ACC112 (cell line): ENCODE results near the gene ZNF672.
A peak's percentile ranks its signal among the peaks of the same experiment; 100 is the strongest.
"Not testable (repeated sequence)": the region's sequence is repeated elsewhere in the genome, so short reads cannot be mapped to it uniquely, and the experiment has no call there.

ENCODE experiments used
- H2AFZ ChIP-seq: fragments of 200-600 bp; sonication (generic); one replicate; pipeline ENCODE4 v1.6.0; 2017; ENCODE audit warnings: antibody characterized with exemption, low read length; ENCODE audit not compliant: unreplicated experiment
- H3K27ac ChIP-seq: fragments of 200-600 bp; sonication (generic); 2 replicates; pipeline ENCODE4 v1.5.1; 2014; ENCODE audit warnings: low read depth, mild to moderate bottlenecking, antibody characterized with exemption, low read length, moderate library complexity
- H3K27me3 ChIP-seq: fragments of 200-600 bp; sonication (generic); 2 replicates; pipeline ENCODE4 v1.6.1; 2014; ENCODE audit warnings: mild to moderate bottlenecking, antibody characterized with exemption, low read length, moderate library complexity, mixed read lengths; ENCODE audit not compliant: insufficient read depth
- H3K36me3 ChIP-seq: fragments of 200-600 bp; sonication (generic); 2 replicates; pipeline ENCODE4 v1.6.1; 2016; ENCODE audit warnings: mild to moderate bottlenecking, antibody characterized with exemption, low read length, moderate library complexity, mixed read lengths; ENCODE audit not compliant: insufficient read depth
- H3K4me1 ChIP-seq: fragments of 200-600 bp; sonication (generic); one replicate; pipeline ENCODE4 v1.6.1; 2016; ENCODE audit warnings: low read length, mixed read lengths; ENCODE audit not compliant: insufficient read depth, unreplicated experiment, control insufficient read depth
- H3K4me3 ChIP-seq: fragments of 200-600 bp; sonication (generic); 2 replicates; pipeline ENCODE4 v1.5.1; 2014; ENCODE audit warnings: mild to moderate bottlenecking, low read depth, low read length
- H3K79me2 ChIP-seq: fragments of 200-600 bp; sonication (generic); one replicate; pipeline ENCODE4 v1.6.0; 2016; ENCODE audit warnings: low read length; ENCODE audit not compliant: control insufficient read depth, unreplicated experiment, insufficient read depth

Gene ZNF672

GRCh38 chr1:248862998-248863881 is 25.2 kb downstream of the ZNF672 start:
- peaks cover 8% of the 10 kb centered on the region for H3K4me1 ChIP-seq
- peaks cover 2% of the 10 kb centered on the region for H3K79me2 ChIP-seq
- peak overlapping the region; percentile 76 for H3K4me3 ChIP-seq
- H3K36me3 ChIP-seq, result no peaks in the 10 kb centered on the region
- H3K27ac ChIP-seq, result no peak overlapping the region
- peak overlapping the region; percentile 72 for H2AFZ ChIP-seq
- H3K27me3 ChIP-seq, result no peaks in the 10 kb centered on the region

GRCh38 chr1:248871837-248872401 is 33.9 kb downstream of the ZNF672 start:
- Histone ChIP-seq H3K4me1 (no peaks in the 10 kb centered on the region), H3K36me3 (no peaks in the 10 kb centered on the region), H3K27ac (no peak overlapping the region), H3K27me3 (peaks cover 5% of the 10 kb centered on the region; the same call in 1 of the 2 replicates), H3K4me3 (no peak overlapping the region), H2AFZ (peak overlapping the region; percentile 55), H3K79me2 (no peaks in the 10 kb centered on the region)

GRCh38 chr1:248872752-248873408 is 34.9 kb downstream of the ZNF672 start:
- Histone ChIP-seq H3K79me2 (no peaks in the 10 kb centered on the region), H2AFZ (peak overlapping the region; percentile 86), H3K27ac (peak overlapping the region; percentile 77), H3K27me3 (peaks cover 8% of the 10 kb centered on the region), H3K4me3 (peak overlapping the region; percentile 84), H3K36me3 (no peaks in the 10 kb centered on the region), H3K4me1 (no peaks in the 10 kb centered on the region)

- H3K79me2 ChIP-seq, result no peaks in the 10 kb centered on the region
- H3K4me1 ChIP-seq, result no peaks in the 10 kb centered on the region
- peaks cover 10% of the 10 kb centered on the region for H3K27me3 ChIP-seq
- H2AFZ ChIP-seq, result peak overlapping the region; percentile 86
- peak overlapping the region; percentile 84 for H3K4me3 ChIP-seq
- peak overlapping the region; percentile 77 for H3K27ac ChIP-seq
- no peaks in the 10 kb centered on the region for H3K36me3 ChIP-seq
Observed at GRCh38 chr1:248873409-248873992, 35.5 kb downstream of the ZNF672 start.

GRCh38 chr1:248873993-248874533 is 36.0 kb downstream of the ZNF672 start:
- H3K27ac ChIP-seq, result peak overlapping the region; percentile 54; the same call in 1 of the 2 replicates
- H2AFZ ChIP-seq, result no peak overlapping the region
- H3K4me1 ChIP-seq, result no peaks in the 10 kb centered on the region
- H3K79me2 ChIP-seq, result no peaks in the 10 kb centered on the region
- no peaks in the 10 kb centered on the region for H3K36me3 ChIP-seq
- peaks cover 15% of the 10 kb centered on the region for H3K27me3 ChIP-seq
- H3K4me3 ChIP-seq, result peak overlapping the region; percentile 73

GRCh38 chr1:248881261-248881660 is 43.2 kb downstream of the ZNF672 start:
- Histone ChIP-seq H2AFZ (no peak overlapping the region), H3K27me3 (peaks cover 45% of the 10 kb centered on the region), H3K4me3 (no peak overlapping the region), H3K27ac (no peak overlapping the region), H3K36me3 (no peaks in the 10 kb centered on the region), H3K4me1 (no peaks in the 10 kb centered on the region), H3K79me2 (no peaks in the 10 kb centered on the region)

- not testable (repeated sequence) for H3K79me2 ChIP-seq, H3K4me1 ChIP-seq, H3K4me3 ChIP-seq, H3K36me3 ChIP-seq, H3K27ac ChIP-seq, H2AFZ ChIP-seq
- H3K27me3 ChIP-seq, result peaks cover 37% of the 10 kb centered on the region
Observed at GRCh38 chr1:248882427-248882826, 44.4 kb downstream of the ZNF672 start.

- H3K36me3 ChIP-seq, result no peaks in the 10 kb centered on the region
- H3K4me3 ChIP-seq, result no peak overlapping the region
- no peaks in the 10 kb centered on the region for H3K4me1 ChIP-seq
- no peaks in the 10 kb centered on the region for H3K79me2 ChIP-seq
- H3K27me3 ChIP-seq, result peaks cover 29% of the 10 kb centered on the region
- H2AFZ ChIP-seq, result no peak overlapping the region
- no peak overlapping the region for H3K27ac ChIP-seq
Observed at GRCh38 chr1:248884632-248885295, 46.7 kb downstream of the ZNF672 start.

GRCh38 chr1:248885646-248886045 is 47.6 kb downstream of the ZNF672 start:
- Histone ChIP-seq H3K27me3 (peaks cover 26% of the 10 kb centered on the region), H3K36me3 (no peaks in the 10 kb centered on the region), H3K79me2 (no peaks in the 10 kb centered on the region), H3K4me1 (no peaks in the 10 kb centered on the region), H2AFZ (no peak overlapping the region), H3K4me3 (no peak overlapping the region), H3K27ac (no peak overlapping the region)
